NCI-H1417 (cell line): ENCODE data around the gene GYPC.

Experiments used
- DNase-seq, 3 experiments: peaks; one replicate each; lab custom pipeline; 2025; lab: John Stamatoyannopoulos, UW

GYPC gene

DNA sequence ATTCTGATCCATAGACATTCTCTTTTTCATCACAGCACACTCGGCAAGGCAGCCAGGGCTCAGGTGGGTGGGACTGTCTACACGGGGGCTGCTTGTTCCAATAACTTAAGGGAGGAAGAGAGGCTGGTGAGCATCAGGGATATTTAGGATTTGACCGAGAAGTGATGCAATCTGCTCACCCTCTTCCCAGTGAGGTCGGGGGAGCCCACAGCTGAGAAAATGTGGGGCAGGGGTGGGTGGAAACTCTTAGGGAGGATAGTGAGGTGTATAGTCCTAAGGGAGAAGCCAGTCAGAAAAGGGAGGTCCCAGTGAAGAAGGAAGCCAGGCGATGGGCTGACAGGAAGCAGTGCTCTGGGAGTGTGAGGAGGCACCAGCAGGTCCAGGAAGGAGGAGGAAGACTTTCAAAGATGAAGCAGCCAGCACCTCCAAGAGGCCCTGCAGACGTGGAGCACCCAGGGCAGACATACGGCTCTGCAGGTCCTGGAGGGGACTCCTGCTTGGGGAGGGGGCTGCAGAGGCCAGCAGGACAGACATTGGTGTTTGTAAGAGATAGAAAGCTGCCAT is 76.8 kb downstream of the GYPC start:
- DNase-seq, result no peak

DNA sequence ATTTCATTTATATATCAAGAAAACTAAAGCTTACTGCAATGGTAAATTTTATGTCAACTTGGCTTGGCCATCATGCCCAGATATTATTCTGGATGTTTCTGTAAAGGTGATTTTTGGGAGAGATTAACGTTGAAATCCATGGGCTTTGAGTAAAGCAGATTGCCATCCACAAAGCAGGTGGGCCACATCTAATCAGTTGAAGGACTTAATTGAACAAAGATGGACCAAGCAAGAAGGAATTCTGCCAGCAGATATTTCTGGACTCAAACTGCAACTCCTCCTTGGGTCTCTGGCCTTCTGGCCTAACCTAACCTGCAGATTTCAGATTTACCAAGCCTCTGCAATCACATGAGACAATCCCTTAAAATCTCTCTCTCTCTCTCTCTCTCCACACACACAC is 77.8 kb downstream of the GYPC start:
- DNase-seq, result no peak

DNA sequence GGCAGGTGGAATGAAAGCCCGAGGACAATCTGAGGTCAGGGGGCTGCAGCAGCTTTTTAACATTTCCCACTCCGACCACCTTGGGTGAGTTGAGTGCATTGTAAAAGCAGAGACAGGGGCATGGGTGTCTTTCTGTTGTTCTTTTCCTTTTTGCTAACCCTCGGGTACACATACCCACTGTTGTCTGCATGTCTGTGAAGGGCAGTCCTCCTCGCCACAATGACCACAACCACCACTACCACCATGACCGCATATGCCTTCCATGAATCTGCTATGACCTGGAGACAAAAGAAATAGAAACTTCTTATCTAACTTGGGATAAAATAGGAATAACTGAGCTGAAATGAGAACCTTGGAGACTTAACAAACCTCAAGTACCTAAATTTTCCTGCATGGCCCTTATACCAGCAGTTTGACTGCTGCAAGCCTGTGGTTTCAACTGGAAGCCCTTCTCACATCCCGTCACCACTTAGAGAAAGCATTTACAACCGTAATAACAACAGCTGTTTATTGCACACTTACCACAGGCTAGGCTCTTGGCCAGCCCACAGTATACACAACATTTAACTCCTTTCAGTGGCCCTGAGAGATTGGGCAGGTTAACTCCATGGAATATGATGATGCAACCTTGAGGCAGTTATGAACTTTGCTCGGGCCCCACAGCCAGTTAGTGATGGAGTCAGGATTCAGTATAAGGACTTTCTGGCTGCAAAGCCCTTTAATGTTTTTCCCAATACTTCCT is 80.3 kb downstream of the GYPC start:
- DNase-seq, result no peak

DNA sequence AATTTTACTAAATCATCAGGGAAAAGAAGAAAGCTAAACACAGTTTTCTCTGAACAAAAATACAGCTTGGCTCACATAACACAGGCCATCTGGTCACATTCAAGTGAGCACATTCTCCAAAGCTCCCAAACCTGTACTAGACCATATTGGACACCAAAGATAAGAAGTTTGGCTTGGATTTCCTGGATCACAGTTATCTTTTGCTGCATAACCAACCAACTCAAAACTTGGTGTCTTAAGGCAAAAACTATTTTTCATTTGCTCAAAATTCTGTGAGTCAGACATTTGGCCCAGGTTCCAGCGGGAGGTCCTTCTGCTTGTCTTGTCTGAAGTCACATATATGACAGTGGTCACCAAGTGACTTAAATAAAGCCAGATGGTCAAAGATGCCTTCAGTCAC is 83.2 kb downstream of the GYPC start:
- DNase-seq, result no peak

DNA sequence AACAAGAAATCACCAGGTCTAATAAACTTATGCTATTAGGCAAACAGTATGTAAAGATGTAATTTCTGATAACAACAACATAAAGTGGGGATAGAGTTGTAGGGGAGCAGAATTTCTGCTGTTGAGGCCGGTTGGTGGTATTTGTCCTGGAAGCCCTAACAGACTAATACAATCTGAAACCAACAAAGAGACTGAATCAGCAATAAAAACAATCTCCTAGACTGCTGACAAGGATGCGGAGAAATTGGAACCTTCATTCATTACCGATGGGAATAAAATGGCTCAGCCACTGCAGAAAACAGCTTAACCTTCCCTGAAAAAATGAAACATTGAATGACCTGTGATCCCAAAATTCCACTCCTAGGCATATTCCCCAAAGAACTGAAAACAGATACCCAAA is 88.7 kb downstream of the GYPC start:
- DNase-seq, result no peak
